ENCODE data around the gene MAP3K5.
"Not testable (repeated sequence)": the region's sequence is repeated elsewhere in the genome, so short reads cannot be mapped to it uniquely, and the experiment has no call there.

MAP3K5 gene

GRCh38 chr6:136600818-136601217 lies 191.5 kb downstream of the MAP3K5 start:
- DNase-seq = no peak

GRCh38 chr6:136599329-136600011 lies 192.8 kb downstream of the MAP3K5 start:
- DNase-seq = no peak

- no peak for DNase-seq
Measured at GRCh38 chr6:136598048-136598447, 194.2 kb downstream of the MAP3K5 start.

- DNase-seq = no peak
Measured at GRCh38 chr6:136594671-136595070, 197.6 kb downstream of the MAP3K5 start.

GRCh38 chr6:136593748-136594490 lies 198.4 kb downstream of the MAP3K5 start:
- DNase-seq = no peak

GRCh38 chr6:136592930-136593673 lies 199.2 kb downstream of the MAP3K5 start:
- DNase-seq = no peak

GRCh38 chr6:136591617-136592016 lies 200.7 kb downstream of the MAP3K5 start:
- DNase-seq = no peak

GRCh38 chr6:136590846-136591245 lies 201.4 kb downstream of the MAP3K5 start:
- DNase-seq = not testable (repeated sequence)

GRCh38 chr6:136587527-136587926 lies 204.8 kb downstream of the MAP3K5 start:
- DNase-seq = no peak

GRCh38 chr6:136586295-136586694 lies 206.0 kb downstream of the MAP3K5 start:
- DNase-seq = no peak

- not testable (repeated sequence) for DNase-seq
Measured at GRCh38 chr6:136585523-136585922, 206.8 kb downstream of the MAP3K5 start.

GRCh38 chr6:136584290-136584689 lies 208.0 kb downstream of the MAP3K5 start:
- DNase-seq = not testable (repeated sequence)

- DNase-seq = peak; percentile 19
Measured at GRCh38 chr6:136582711-136583471, 209.4 kb downstream of the MAP3K5 start.

- DNase-seq = no peak
Measured at GRCh38 chr6:136579800-136580199, 212.5 kb downstream of the MAP3K5 start.

GRCh38 chr6:136576821-136577220 lies 215.5 kb downstream of the MAP3K5 start:
- no peak for DNase-seq

- DNase-seq = no peak
Measured at GRCh38 chr6:136571496-136571895, 220.8 kb downstream of the MAP3K5 start.

- DNase-seq = no peak
Measured at GRCh38 chr6:136571065-136571464, 221.2 kb downstream of the MAP3K5 start.

GRCh38 chr6:136568129-136568528 lies 224.1 kb downstream of the MAP3K5 start:
- DNase-seq = no peak

GRCh38 chr6:136567688-136568087 lies 224.6 kb downstream of the MAP3K5 start:
- DNase-seq = no peak

- DNase-seq = no peak
Measured at GRCh38 chr6:136566851-136567250, 225.4 kb downstream of the MAP3K5 start.

- DNase-seq = no peak
Measured at GRCh38 chr6:136566007-136566487, 226.2 kb downstream of the MAP3K5 start.

- DNase-seq = no peak
Measured at GRCh38 chr6:136564180-136564579, 228.1 kb downstream of the MAP3K5 start.

All from NCI-H82 (cell line).